ENCODE data around the gene CYP3A5. TPM values are rescaled to one million over a fixed set of nuclear protein-coding genes. Genes with fewer than 3 reads are reported as not detected.

Gene CYP3A5
- total RNA-seq, 2 experiments from 2014 or later: not detected

- no peak overlapping the region for H3K4me3 Mint-ChIP-seq
- DNase-seq: no peak
- POLR2A ChIA-PET: interaction anchor here (2.0 kb wide), 1 partner anchor 13 kb away, joined by 6 read pairs; the partner anchor contains the start of gene ZSCAN25
- CTCF ChIA-PET: no interaction called here
- ATAC-seq: no peak
- peaks cover 34% of the 10 kb centered on the region for H3K4me1 Mint-ChIP-seq (ENCODE audit: low read depth)
- no peaks in the 10 kb centered on the region for H3K9me3 Mint-ChIP-seq (ENCODE audit: insufficient read depth)
- no peak overlapping the region for H3K27ac Mint-ChIP-seq
- H3K27me3 Mint-ChIP-seq (ENCODE audit: low read depth): no peaks in the 10 kb centered on the region
- H3K36me3 Mint-ChIP-seq (ENCODE audit: low read depth): peaks cover 79% of the 10 kb centered on the region
Measured at GRCh38 chr7:99629643-99630042, 50.2 kb downstream of the CYP3A5 start.

- POLR2A ChIA-PET: interaction anchor here (2.0 kb wide), 1 partner anchor 12 kb away, joined by 6 read pairs; the partner anchor contains the start of gene ZSCAN25
- no peak for ATAC-seq
- no peak overlapping the region for H3K4me3 Mint-ChIP-seq
- no peak overlapping the region for H3K27ac Mint-ChIP-seq
- CTCF ChIA-PET: interaction anchor here (1.3 kb wide), 1 partner anchor 285 kb away, joined by 3 read pairs; no protein-coding TSS in a partner anchor
- H3K9me3 Mint-ChIP-seq (ENCODE audit: insufficient read depth): no peaks in the 10 kb centered on the region
- no peak for DNase-seq
- H3K36me3 Mint-ChIP-seq (ENCODE audit: low read depth): peaks cover 84% of the 10 kb centered on the region
- peaks cover 42% of the 10 kb centered on the region for H3K4me1 Mint-ChIP-seq (ENCODE audit: low read depth)
- no peaks in the 10 kb centered on the region for H3K27me3 Mint-ChIP-seq (ENCODE audit: low read depth)
Measured at GRCh38 chr7:99628471-99629465, 51.0 kb downstream of the CYP3A5 start.

GRCh38 chr7:99627513-99627912 lies 52.3 kb downstream of the CYP3A5 start:
- CTCF ChIA-PET: interaction anchor here (1.3 kb wide), 1 partner anchor 286 kb away, joined by 3 read pairs; no protein-coding TSS in a partner anchor
- POLR2A ChIA-PET: no interaction called here
- DNase-seq: no peak
- Mint-ChIP-seq H3K9me3 (ENCODE audit: insufficient read depth) (no peaks in the 10 kb centered on the region), H3K27me3 (ENCODE audit: low read depth) (no peaks in the 10 kb centered on the region), H3K27ac (no peak overlapping the region), H3K4me3 (no peak overlapping the region), H3K4me1 (ENCODE audit: low read depth) (peaks cover 55% of the 10 kb centered on the region), H3K36me3 (ENCODE audit: low read depth) (peaks cover 86% of the 10 kb centered on the region)
- ATAC-seq: no peak

GRCh38 chr7:99626661-99627060 lies 53.1 kb downstream of the CYP3A5 start:
- CTCF ChIA-PET: no interaction called here
- Mint-ChIP-seq H3K27ac (peak overlapping the region; percentile 99), H3K4me1 (ENCODE audit: low read depth) (peaks cover 60% of the 10 kb centered on the region), H3K27me3 (ENCODE audit: low read depth) (no peaks in the 10 kb centered on the region), H3K36me3 (ENCODE audit: low read depth) (peaks cover 90% of the 10 kb centered on the region), H3K4me3 (no peak overlapping the region), H3K9me3 (ENCODE audit: insufficient read depth) (no peaks in the 10 kb centered on the region)
- DNase-seq: no peak
- no peak for ATAC-seq
- POLR2A ChIA-PET: interaction anchor here (1.4 kb wide), 1 partner anchor 10 kb away, joined by 5 read pairs; the partner anchor contains the start of gene ZSCAN25

- H3K36me3 Mint-ChIP-seq (ENCODE audit: low read depth): peaks cover 91% of the 10 kb centered on the region
- H3K4me1 Mint-ChIP-seq (ENCODE audit: low read depth): peaks cover 61% of the 10 kb centered on the region
- H3K27ac Mint-ChIP-seq: peak overlapping the region; percentile 99
- H3K4me3 Mint-ChIP-seq: peak overlapping the region; percentile 83
- ChIA-PET CTCF (no interaction called here), POLR2A (interaction anchor here (1.2 to 1.4 kb wide), 2 partner anchors 9 to 67 kb away, joined by 3 to 5 read pairs; partner anchors contain the start of genes ZNF655 and ZSCAN25)
- H3K9me3 Mint-ChIP-seq (ENCODE audit: insufficient read depth): no peaks in the 10 kb centered on the region
- DNase-seq (no peak), ATAC-seq (no peak)
- H3K27me3 Mint-ChIP-seq (ENCODE audit: low read depth): no peaks in the 10 kb centered on the region
Measured at GRCh38 chr7:99625961-99626360, 53.8 kb downstream of the CYP3A5 start.

- Mint-ChIP-seq H3K9me3 (ENCODE audit: insufficient read depth) (no peaks in the 10 kb centered on the region), H3K4me3 (peak overlapping the region; percentile 83), H3K27ac (peak overlapping the region; percentile 99), H3K4me1 (ENCODE audit: low read depth) (peaks cover 60% of the 10 kb centered on the region), H3K36me3 (ENCODE audit: low read depth) (peaks cover 91% of the 10 kb centered on the region), H3K27me3 (ENCODE audit: low read depth) (no peaks in the 10 kb centered on the region)
- ATAC-seq (no peak), DNase-seq (no peak)
- POLR2A ChIA-PET: interaction anchor here (0.5 to 1.4 kb wide), 3 partner anchors 9 to 82 kb away, joined by 3 to 5 read pairs (median 3); partner anchors contain the start of genes ZNF655 and ZSCAN25
- CTCF ChIA-PET: interaction anchor here (1.2 to 1.8 kb wide), 3 partner anchors 10 to 215 kb away, joined by 3 to 6 read pairs (median 4); no protein-coding TSS in a partner anchor
Measured at GRCh38 chr7:99625321-99625720, 54.5 kb downstream of the CYP3A5 start.

GRCh38 chr7:99624484-99624883 lies 55.3 kb downstream of the CYP3A5 start:
- H3K27ac Mint-ChIP-seq: peak overlapping the region; percentile 99
- H3K36me3 Mint-ChIP-seq (ENCODE audit: low read depth): peaks cover 90% of the 10 kb centered on the region
- peak overlapping the region; percentile 83 for H3K4me3 Mint-ChIP-seq
- POLR2A ChIA-PET: interaction anchor here (0.6 to 3.5 kb wide), 12 partner anchors 8 to 648 kb away, joined by 3 to 35 read pairs (median 4); partner anchors contain the start of genes AP4M1, MCM7, TRIM4 and ZKSCAN1
- H3K4me1 Mint-ChIP-seq (ENCODE audit: low read depth): peaks cover 63% of the 10 kb centered on the region
- ATAC-seq: peak; percentile 90
- CTCF ChIA-PET: interaction anchor here (0.6 to 1.8 kb wide), 8 partner anchors 9 to 366 kb away, joined by 3 to 6 read pairs (median 3); no protein-coding TSS in a partner anchor
- no peaks in the 10 kb centered on the region for H3K9me3 Mint-ChIP-seq (ENCODE audit: insufficient read depth)
- H3K27me3 Mint-ChIP-seq (ENCODE audit: low read depth): no peaks in the 10 kb centered on the region
- DNase-seq: peak; percentile 94

GRCh38 chr7:99623702-99624447 lies 55.9 kb downstream of the CYP3A5 start:
- ATAC-seq (peak; percentile 4), DNase-seq (peak; percentile 50)
- Mint-ChIP-seq H3K27me3 (ENCODE audit: low read depth) (no peaks in the 10 kb centered on the region), H3K4me1 (ENCODE audit: low read depth) (peaks cover 69% of the 10 kb centered on the region), H3K36me3 (ENCODE audit: low read depth) (peaks cover 93% of the 10 kb centered on the region), H3K9me3 (ENCODE audit: insufficient read depth) (no peaks in the 10 kb centered on the region), H3K4me3 (peak overlapping the region; percentile 83), H3K27ac (peak overlapping the region; percentile 99)
- POLR2A ChIA-PET: interaction anchor here (0.6 to 3.5 kb wide), 12 partner anchors 8 to 649 kb away, joined by 3 to 35 read pairs (median 4); partner anchors contain the start of genes AP4M1, MCM7, TRIM4 and ZKSCAN1
- CTCF ChIA-PET: interaction anchor here (0.6 to 1.8 kb wide), 7 partner anchors 10 to 366 kb away, joined by 3 to 6 read pairs (median 3); no protein-coding TSS in a partner anchor

- H3K27me3 Mint-ChIP-seq (ENCODE audit: low read depth): no peaks in the 10 kb centered on the region
- ATAC-seq (peak; percentile 8), DNase-seq (peak; percentile 45)
- H3K27ac Mint-ChIP-seq: peak overlapping the region; percentile 99
- H3K4me3 Mint-ChIP-seq: peak overlapping the region; percentile 83
- peaks cover 76% of the 10 kb centered on the region for H3K4me1 Mint-ChIP-seq (ENCODE audit: low read depth)
- ChIA-PET CTCF (interaction anchor here (0.9 kb wide), 1 partner anchor 11 kb away, joined by 3 read pairs; no protein-coding TSS in a partner anchor), POLR2A (interaction anchor here (1.3 to 3.5 kb wide), 2 partner anchors 65 to 392 kb away, joined by 3 to 35 read pairs; partner anchors contain the start of genes ZKSCAN1 and ZNF655)
- H3K36me3 Mint-ChIP-seq (ENCODE audit: low read depth): peaks cover 93% of the 10 kb centered on the region
- no peaks in the 10 kb centered on the region for H3K9me3 Mint-ChIP-seq (ENCODE audit: insufficient read depth)
Measured at GRCh38 chr7:99623091-99623693, 56.6 kb downstream of the CYP3A5 start.

- ATAC-seq: no peak
- Mint-ChIP-seq H3K4me3 (no peak overlapping the region), H3K27ac (peak overlapping the region; percentile 99), H3K27me3 (ENCODE audit: low read depth) (no peaks in the 10 kb centered on the region), H3K36me3 (ENCODE audit: low read depth) (peaks cover 95% of the 10 kb centered on the region), H3K9me3 (ENCODE audit: insufficient read depth) (no peaks in the 10 kb centered on the region), H3K4me1 (ENCODE audit: low read depth) (peaks cover 82% of the 10 kb centered on the region)
- CTCF ChIA-PET: no interaction called here
- POLR2A ChIA-PET: interaction anchor here (3.5 kb wide), 1 partner anchor 64 kb away, joined by 35 read pairs; the partner anchor contains the start of gene ZNF655
- DNase-seq: no peak
Measured at GRCh38 chr7:99622596-99622995, 57.2 kb downstream of the CYP3A5 start.
